Adrenal gland (tissue), 5 donors: ENCODE data around the gene SPATA31D4.
"Not testable (repeated sequence)": the region's sequence is repeated elsewhere in the genome, so short reads cannot be mapped to it uniquely, and the experiment has no call there.

Source experiments
- POLR2A ChIP-seq, 2 donors: fragments of 450-650 bp; IDR thresholded peaks; one replicate each; pipeline ENCODE4 v1.6.1; 2017; ENCODE audit warnings: antibody characterized with exemption in 2 of 2, mild to moderate bottlenecking in 2 of 2, moderate library complexity in 1 of 2
- TF ChIP-seq, protein P1 (sequence below), 6 experiments: fragments of 450-650 bp in 4 of 6; fragments of 200-600 bp in 2 of 6; sonication (generic) in 1 of 6; IDR thresholded peaks; 1 replicate in 5 of 6; 2 replicates in 1 of 6; pipeline versions ENCODE4 v1.5.1 to v1.8.0; 2016 to 2021; ENCODE audit warnings: antibody characterized with exemption in 6 of 6, mild to moderate bottlenecking in 2 of 6, moderate library complexity in 1 of 6
- donor health status: DM: no; HTN: no; CAD: no.

DNA sequence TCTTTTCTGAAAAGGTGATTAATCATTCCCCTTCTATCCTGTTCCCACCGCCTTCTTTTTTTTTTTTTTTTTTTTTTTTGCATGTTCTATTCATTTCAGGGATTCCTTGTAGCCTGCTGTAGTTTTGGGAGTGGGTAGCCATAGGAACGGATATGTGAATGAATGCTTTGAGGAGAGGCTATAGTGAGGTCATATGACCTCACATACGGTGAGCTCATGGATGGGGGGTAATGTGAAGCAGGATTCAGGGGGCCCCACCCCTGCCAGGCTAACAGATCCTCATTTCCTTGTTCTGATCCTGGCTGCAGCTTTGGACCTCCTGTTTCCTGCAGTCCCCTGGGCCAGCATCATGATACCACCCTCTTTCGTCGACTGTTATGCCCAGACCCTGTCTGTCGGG is 1.9 kb downstream of the SPATA31D4 start:
- TF ChIP-seq POLR2A (IDR thresholded peaks at IDR 0.05) = not testable (repeated sequence)
- TF ChIP-seq, protein P1, sequence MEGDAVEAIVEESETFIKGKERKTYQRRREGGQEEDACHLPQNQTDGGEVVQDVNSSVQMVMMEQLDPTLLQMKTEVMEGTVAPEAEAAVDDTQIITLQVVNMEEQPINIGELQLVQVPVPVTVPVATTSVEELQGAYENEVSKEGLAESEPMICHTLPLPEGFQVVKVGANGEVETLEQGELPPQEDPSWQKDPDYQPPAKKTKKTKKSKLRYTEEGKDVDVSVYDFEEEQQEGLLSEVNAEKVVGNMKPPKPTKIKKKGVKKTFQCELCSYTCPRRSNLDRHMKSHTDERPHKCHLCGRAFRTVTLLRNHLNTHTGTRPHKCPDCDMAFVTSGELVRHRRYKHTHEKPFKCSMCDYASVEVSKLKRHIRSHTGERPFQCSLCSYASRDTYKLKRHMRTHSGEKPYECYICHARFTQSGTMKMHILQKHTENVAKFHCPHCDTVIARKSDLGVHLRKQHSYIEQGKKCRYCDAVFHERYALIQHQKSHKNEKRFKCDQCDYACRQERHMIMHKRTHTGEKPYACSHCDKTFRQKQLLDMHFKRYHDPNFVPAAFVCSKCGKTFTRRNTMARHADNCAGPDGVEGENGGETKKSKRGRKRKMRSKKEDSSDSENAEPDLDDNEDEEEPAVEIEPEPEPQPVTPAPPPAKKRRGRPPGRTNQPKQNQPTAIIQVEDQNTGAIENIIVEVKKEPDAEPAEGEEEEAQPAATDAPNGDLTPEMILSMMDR (IDR thresholded peaks at IDR 0.05) = not testable (repeated sequence)
